Fibroblast of the aortic adventitia (primary cell): ENCODE data around the gene EPHB1. TPM values are rescaled to one million over a fixed set of nuclear protein-coding genes. Genes with fewer than 3 reads are reported as not detected.
A peak's percentile ranks its signal among the peaks of the same experiment; 100 is the strongest.

Experiments
- DNase-seq: peaks from one replicate; pipeline ENCODE4 v3.0.0-alpha.2; 2010; ENCODE audit warnings: low read depth
- H3K4me3 ChIP-seq: 2 replicates; pipeline ENCODE4 v1.5.1; 2011; ENCODE audit warnings: low read depth, mild to moderate bottlenecking, control low read depth, low read length, moderate library complexity
- CTCF ChIP-seq: IDR thresholded peaks from 2 replicates; pipeline ENCODE4 v1.5.1; 2011; ENCODE audit warnings: mild to moderate bottlenecking, low read length, control low read depth, inconsistent platforms; ENCODE audit not compliant: insufficient read depth
- total RNA-seq: library from RNA; depleted of rRNA; stranded (reverse); fragments of >200 nt; gene quantifications from 2 replicates; pipeline ENCODE4 v1.2.3, GENCODE V29; 2012; ENCODE audit warnings: low replicate concordance

EPHB1 gene
- total RNA-seq, 1 donor = 1.2 TPM

- H3K4me3 ChIP-seq = no peak overlapping the region
- TF ChIP-seq CTCF = no peak
- no peak for DNase-seq
Observed at GRCh38 chr3:134880431-134880830, 85.4 kb downstream of the EPHB1 start.

- no peak overlapping the region for H3K4me3 ChIP-seq
- DNase-seq = no peak
- no peak for TF ChIP-seq CTCF
Observed at GRCh38 chr3:134881305-134881704, 86.2 kb downstream of the EPHB1 start.

GRCh38 chr3:134883697-134884385 lies 88.8 kb downstream of the EPHB1 start:
- DNase-seq = peak; percentile 35

GRCh38 chr3:134885877-134886621 lies 91.0 kb downstream of the EPHB1 start:
- no peak for DNase-seq
- peak; percentile 13 for TF ChIP-seq CTCF
- H3K4me3 ChIP-seq = no peak overlapping the region

More at GRCh38 chr3:134883697-134884385, 88.8 kb downstream of the EPHB1 start:
- H3K4me3 ChIP-seq = no peak overlapping the region
- no peak for TF ChIP-seq CTCF

- no peak for DNase-seq
- H3K4me3 ChIP-seq = no peak overlapping the region
- TF ChIP-seq CTCF = no peak
Observed at GRCh38 chr3:134886991-134887390, 91.9 kb downstream of the EPHB1 start.

- H3K4me3 ChIP-seq = no peak overlapping the region
- no peak for TF ChIP-seq CTCF
- DNase-seq = no peak
Observed at GRCh38 chr3:134887536-134887935, 92.5 kb downstream of the EPHB1 start.
